OCI-LY3 (cell line): ENCODE measurements around the gene TRIM46.
"Not testable (repeated sequence)": the region's sequence is repeated elsewhere in the genome, so short reads cannot be mapped to it uniquely, and the experiment has no call there.

Source experiments
- H2AFZ ChIP-seq: fragments of 200-600, 300-600 bp; shearing (Covaris generic); 2 replicates; pipeline ENCODE4 v1.6.0; 2014; ENCODE audit warnings: antibody characterized with exemption, low read depth, low read length
- H3K27ac ChIP-seq: fragments of 200-600, 300-600 bp; sonication (generic); 2 replicates; pipeline ENCODE4 v1.5.1; 2014; ENCODE audit warnings: mild to moderate bottlenecking, low read length, moderate library complexity, mixed read lengths
- H3K27me3 ChIP-seq: fragments of 200-600, 300-600 bp; sonication (generic); 2 replicates; pipeline ENCODE4 v1.6.1; 2014; ENCODE audit warnings: low read depth, low read length, mixed read lengths
- H3K36me3 ChIP-seq: fragments of 200-600, 300-600 bp; sonication (generic); replicated peaks from 2 replicates; pipeline ENCODE3; 2014; ENCODE audit warnings: low read depth, low read length, mixed read lengths
- H3K4me1 ChIP-seq: fragments of 300-600, 200-600 bp; sonication (generic); 2 replicates; pipeline ENCODE4 v1.6.1; 2014; ENCODE audit warnings: low read length, mixed read lengths
- H3K4me2 ChIP-seq: fragments of 200-600, 300-600 bp; sonication (generic); 2 replicates; pipeline ENCODE4 v1.6.1; 2014; ENCODE audit warnings: low read length, mixed read lengths
- H3K4me3 ChIP-seq: fragments of 300-600, 200-600 bp; sonication (generic); 2 replicates; pipeline ENCODE4 v1.5.1; 2014; ENCODE audit warnings: antibody characterized with exemption, mild to moderate bottlenecking, low read length, moderate library complexity
- H3K79me2 ChIP-seq: fragments of 300-600, 200-600 bp; shearing (Covaris generic); 2 replicates; pipeline ENCODE4 v1.6.1; 2014; ENCODE audit warnings: mild to moderate bottlenecking, low read length, mixed read lengths
- H3K9ac ChIP-seq: fragments of 300-600, 200-600 bp; shearing (Covaris generic); 2 replicates; pipeline ENCODE4 v1.6.0; 2014; ENCODE audit warnings: mild to moderate bottlenecking, low read length, moderate library complexity
- H3K9me3 ChIP-seq: fragments of 200-600, 300-600 bp; shearing (Covaris generic); 2 replicates; pipeline ENCODE4 v1.6.1; 2014; ENCODE audit warnings: low read length, mixed read lengths; ENCODE audit not compliant: insufficient read depth
- H4K20me1 ChIP-seq: fragments of 200-600, 300-600 bp; sonication (generic); 2 replicates; pipeline ENCODE4 v1.6.1; 2016; ENCODE audit warnings: low read length, mixed read lengths; ENCODE audit not compliant: insufficient read depth

Gene TRIM46

GRCh38 chr1:155232001-155232978 lies 58.6 kb downstream of the TRIM46 start:
- H3K4me2 ChIP-seq, H3K27ac ChIP-seq, H3K4me3 ChIP-seq, H3K36me3 ChIP-seq, H3K9me3 ChIP-seq, H2AFZ ChIP-seq, H3K79me2 ChIP-seq, H3K4me1 ChIP-seq, H4K20me1 ChIP-seq, H3K27me3 ChIP-seq, H3K9ac ChIP-seq: not testable (repeated sequence)

GRCh38 chr1:155233502-155233901 lies 59.9 kb downstream of the TRIM46 start:
- H3K4me3 ChIP-seq, H3K36me3 ChIP-seq, H3K79me2 ChIP-seq, H3K27me3 ChIP-seq, H4K20me1 ChIP-seq, H3K9ac ChIP-seq, H3K9me3 ChIP-seq, H3K27ac ChIP-seq, H3K4me1 ChIP-seq, H2AFZ ChIP-seq, H3K4me2 ChIP-seq: not testable (repeated sequence)
